ENCODE data around the gene GPI.
A peak's percentile ranks its signal among the peaks of the same experiment; 100 is the strongest.
"Not testable (repeated sequence)": the region's sequence is repeated elsewhere in the genome, so short reads cannot be mapped to it uniquely, and the experiment has no call there.

Gene GPI

GRCh38 chr19:34343751-34344150 is 21.2 kb upstream of the GPI start:
- no peak for DNase-seq

- DNase-seq = peak; percentile 90
Observed at GRCh38 chr19:34345947-34346351, 19.0 kb upstream of the GPI start.

- DNase-seq = no peak
Observed at GRCh38 chr19:34347561-34348165, 17.3 kb upstream of the GPI start.

- DNase-seq = no peak
Observed at GRCh38 chr19:34348899-34349487, 16.0 kb upstream of the GPI start.

GRCh38 chr19:34350161-34350561 is 14.8 kb upstream of the GPI start:
- DNase-seq = peak; percentile 85

GRCh38 chr19:34351382-34351826 is 13.6 kb upstream of the GPI start:
- DNase-seq = peak; percentile 70

GRCh38 chr19:34353546-34353945 is 11.4 kb upstream of the GPI start:
- DNase-seq = no peak

- DNase-seq = no peak
Observed at GRCh38 chr19:34355201-34355600, 9.8 kb upstream of the GPI start.

GRCh38 chr19:34356875-34357274 is 8.1 kb upstream of the GPI start:
- no peak for DNase-seq

GRCh38 chr19:34357431-34357830 is 7.6 kb upstream of the GPI start:
- DNase-seq = no peak

- DNase-seq = peak; percentile 98
Observed at GRCh38 chr19:34359140-34359953, 5.6 kb upstream of the GPI start.

- DNase-seq = no peak
Observed at GRCh38 chr19:34359954-34360315, 5.1 kb upstream of the GPI start.

- DNase-seq = no peak
Observed at GRCh38 chr19:34360354-34360909, 4.6 kb upstream of the GPI start.

- DNase-seq = no peak
Observed at GRCh38 chr19:34362679-34363069, 2.3 kb upstream of the GPI start.

GRCh38 chr19:34363094-34363493 is 1.9 kb upstream of the GPI start:
- no peak for DNase-seq

GRCh38 chr19:34363930-34364329 is 1.1 kb upstream of the GPI start:
- no peak for DNase-seq

GRCh38 chr19:34364462-34364829 is 550 bp upstream of the GPI start:
- no peak for DNase-seq

GRCh38 chr19:34365463-34366401 is 736 bp downstream of the GPI start:
- peak; percentile 69 for DNase-seq

GRCh38 chr19:34366738-34367623 is 2.0 kb downstream of the GPI start:
- no peak for DNase-seq

- no peak for DNase-seq
Observed at GRCh38 chr19:34367624-34367957, 2.6 kb downstream of the GPI start.

- DNase-seq = no peak
Observed at GRCh38 chr19:34368338-34368737, 3.3 kb downstream of the GPI start.

- DNase-seq = not testable (repeated sequence)
Observed at GRCh38 chr19:34369166-34369565, 4.2 kb downstream of the GPI start.
